Dendritic cell treated with granulocyte-macrophage colony-stimulating factor and Interleukin-4, amounts not matched to agents 40 ng/mL and 50 ng/mL, for 4 days (primary cell): ENCODE results near the gene LMNB1.

Experiments
- H3K27ac Mint-ChIP-seq: one replicate; pipeline ENCODE4 v1.8.0; 2022; ENCODE audit warnings: mild to moderate bottlenecking, mixed read lengths
- H3K27me3 Mint-ChIP-seq: one replicate; pipeline ENCODE4 v1.8.0; 2022; ENCODE audit warnings: mild to moderate bottlenecking, mixed read lengths
- H3K36me3 Mint-ChIP-seq: one replicate; pipeline ENCODE4 v1.8.0; 2022; ENCODE audit warnings: low read depth, mixed read lengths
- H3K4me1 Mint-ChIP-seq: one replicate; pipeline ENCODE4 v1.8.0; 2022; ENCODE audit warnings: low read depth, mixed read lengths
- H3K4me3 Mint-ChIP-seq: one replicate; pipeline ENCODE4 v1.8.0; 2022; ENCODE audit warnings: mild to moderate bottlenecking, moderate library complexity, mixed read lengths
- H3K9me3 Mint-ChIP-seq: one replicate; pipeline ENCODE4 v1.8.0; 2022; ENCODE audit warnings: mixed read lengths
- intact Hi-C: fragments of 100-400 bp; cut with micrococcal nuclease; formaldehyde crosslinking; loops from one replicate; pipeline ENCODE4 v1.15.0; 2022

Gene LMNB1

GRCh38 chr5:126883564-126884245 is 106.8 kb downstream of the LMNB1 start:
- H3K36me3 Mint-ChIP-seq, result no peaks in the 10 kb centered on the region
- H3K4me3 Mint-ChIP-seq, result no peak overlapping the region
- intact Hi-C loops, result no loop called here

GRCh38 chr5:126884269-126884819 is 107.4 kb downstream of the LMNB1 start:
- Mint-ChIP-seq H3K4me3 (no peak overlapping the region), H3K27me3 (no peaks in the 10 kb centered on the region), H3K36me3 (no peaks in the 10 kb centered on the region), H3K27ac (no peak overlapping the region), H3K4me1 (no peaks in the 10 kb centered on the region), H3K9me3 (no peaks in the 10 kb centered on the region)
- intact Hi-C loops, result no loop called here

More at GRCh38 chr5:126883564-126884245, 106.8 kb downstream of the LMNB1 start:
- H3K27ac Mint-ChIP-seq, result no peak overlapping the region
- no peaks in the 10 kb centered on the region for H3K4me1 Mint-ChIP-seq
- no peaks in the 10 kb centered on the region for H3K9me3 Mint-ChIP-seq
- H3K27me3 Mint-ChIP-seq, result no peaks in the 10 kb centered on the region
